Measurements from ENCODE around the gene TYW3.

TYW3 gene

GRCh38 chr1:74771913-74772515 is 39.1 kb downstream of the TYW3 start:
- Histone ChIP-seq H3K9me3 (ENCODE audit: control insufficient read depth, low read length) (no peaks in the 10 kb centered on the region), H3K27me3 (ENCODE audit: control insufficient read depth, insufficient read depth, low read length) (no peaks in the 10 kb centered on the region), H3K36me3 (ENCODE audit: control insufficient read depth, insufficient read depth, low read length) (no peaks in the 10 kb centered on the region), H3K9ac (ENCODE audit: low read length) (no peak overlapping the region), H3K4me1 (ENCODE audit: control insufficient read depth, insufficient read depth, low read length) (no peaks in the 10 kb centered on the region), H3K4me3 (ENCODE audit: low read length) (no peak overlapping the region)

- H3K9me3 ChIP-seq (ENCODE audit: control insufficient read depth, low read length): no peaks in the 10 kb centered on the region
- H3K36me3 ChIP-seq (ENCODE audit: control insufficient read depth, insufficient read depth, low read length): no peaks in the 10 kb centered on the region
- H3K9ac ChIP-seq (ENCODE audit: low read length): no peak overlapping the region
- H3K27me3 ChIP-seq (ENCODE audit: control insufficient read depth, insufficient read depth, low read length): no peaks in the 10 kb centered on the region
- no peaks in the 10 kb centered on the region for H3K4me1 ChIP-seq (ENCODE audit: control insufficient read depth, insufficient read depth, low read length)
- H3K4me3 ChIP-seq (ENCODE audit: low read length): no peak overlapping the region
Observed at GRCh38 chr1:74772945-74773344, 40.0 kb downstream of the TYW3 start.

GRCh38 chr1:74773582-74773981 is 40.6 kb downstream of the TYW3 start:
- Histone ChIP-seq H3K9ac (ENCODE audit: low read length) (no peak overlapping the region), H3K36me3 (ENCODE audit: control insufficient read depth, insufficient read depth, low read length) (no peaks in the 10 kb centered on the region), H3K4me3 (ENCODE audit: low read length) (no peak overlapping the region), H3K9me3 (ENCODE audit: control insufficient read depth, low read length) (no peaks in the 10 kb centered on the region), H3K27me3 (ENCODE audit: control insufficient read depth, insufficient read depth, low read length) (no peaks in the 10 kb centered on the region), H3K4me1 (ENCODE audit: control insufficient read depth, insufficient read depth, low read length) (no peaks in the 10 kb centered on the region)

- no peaks in the 10 kb centered on the region for H3K9me3 ChIP-seq (ENCODE audit: control insufficient read depth, low read length)
- H3K4me1 ChIP-seq (ENCODE audit: control insufficient read depth, insufficient read depth, low read length): no peaks in the 10 kb centered on the region
- no peak overlapping the region for H3K9ac ChIP-seq (ENCODE audit: low read length)
- H3K4me3 ChIP-seq (ENCODE audit: low read length): no peak overlapping the region
- H3K27me3 ChIP-seq (ENCODE audit: control insufficient read depth, insufficient read depth, low read length): no peaks in the 10 kb centered on the region
- no peaks in the 10 kb centered on the region for H3K36me3 ChIP-seq (ENCODE audit: control insufficient read depth, insufficient read depth, low read length)
Observed at GRCh38 chr1:74775735-74776134, 42.8 kb downstream of the TYW3 start.

GRCh38 chr1:74777525-74777924 is 44.6 kb downstream of the TYW3 start:
- no peaks in the 10 kb centered on the region for H3K36me3 ChIP-seq (ENCODE audit: control insufficient read depth, insufficient read depth, low read length)
- H3K4me3 ChIP-seq (ENCODE audit: low read length): no peak overlapping the region
- H3K9me3 ChIP-seq (ENCODE audit: control insufficient read depth, low read length): no peaks in the 10 kb centered on the region
- H3K9ac ChIP-seq (ENCODE audit: low read length): no peak overlapping the region
- H3K27me3 ChIP-seq (ENCODE audit: control insufficient read depth, insufficient read depth, low read length): no peaks in the 10 kb centered on the region
- H3K4me1 ChIP-seq (ENCODE audit: control insufficient read depth, insufficient read depth, low read length): no peaks in the 10 kb centered on the region

- no peaks in the 10 kb centered on the region for H3K36me3 ChIP-seq (ENCODE audit: control insufficient read depth, insufficient read depth, low read length)
- H3K9ac ChIP-seq (ENCODE audit: low read length): no peak overlapping the region
- H3K4me3 ChIP-seq (ENCODE audit: low read length): no peak overlapping the region
- no peaks in the 10 kb centered on the region for H3K9me3 ChIP-seq (ENCODE audit: control insufficient read depth, low read length)
- H3K27me3 ChIP-seq (ENCODE audit: control insufficient read depth, insufficient read depth, low read length): no peaks in the 10 kb centered on the region
- H3K4me1 ChIP-seq (ENCODE audit: control insufficient read depth, insufficient read depth, low read length): no peaks in the 10 kb centered on the region
Observed at GRCh38 chr1:74779750-74780149, 46.8 kb downstream of the TYW3 start.

- Histone ChIP-seq H3K9ac (ENCODE audit: low read length) (no peak overlapping the region), H3K9me3 (ENCODE audit: control insufficient read depth, low read length) (no peaks in the 10 kb centered on the region), H3K4me3 (ENCODE audit: low read length) (no peak overlapping the region), H3K36me3 (ENCODE audit: control insufficient read depth, insufficient read depth, low read length) (no peaks in the 10 kb centered on the region), H3K4me1 (ENCODE audit: control insufficient read depth, insufficient read depth, low read length) (no peaks in the 10 kb centered on the region), H3K27me3 (ENCODE audit: control insufficient read depth, insufficient read depth, low read length) (no peaks in the 10 kb centered on the region)
Observed at GRCh38 chr1:74780594-74780993, 47.6 kb downstream of the TYW3 start.

- Histone ChIP-seq H3K9ac (ENCODE audit: low read length) (no peak overlapping the region), H3K4me1 (ENCODE audit: control insufficient read depth, insufficient read depth, low read length) (no peaks in the 10 kb centered on the region), H3K36me3 (ENCODE audit: control insufficient read depth, insufficient read depth, low read length) (no peaks in the 10 kb centered on the region), H3K27me3 (ENCODE audit: control insufficient read depth, insufficient read depth, low read length) (no peaks in the 10 kb centered on the region), H3K9me3 (ENCODE audit: control insufficient read depth, low read length) (no peaks in the 10 kb centered on the region), H3K4me3 (ENCODE audit: low read length) (no peak overlapping the region)
Observed at GRCh38 chr1:74785944-74786343, 53.0 kb downstream of the TYW3 start.

- no peaks in the 10 kb centered on the region for H3K27me3 ChIP-seq (ENCODE audit: control insufficient read depth, insufficient read depth, low read length)
- no peaks in the 10 kb centered on the region for H3K36me3 ChIP-seq (ENCODE audit: control insufficient read depth, insufficient read depth, low read length)
- no peak overlapping the region for H3K9ac ChIP-seq (ENCODE audit: low read length)
- no peak overlapping the region for H3K4me3 ChIP-seq (ENCODE audit: low read length)
- H3K9me3 ChIP-seq (ENCODE audit: control insufficient read depth, low read length): no peaks in the 10 kb centered on the region
- H3K4me1 ChIP-seq (ENCODE audit: control insufficient read depth, insufficient read depth, low read length): no peaks in the 10 kb centered on the region
Observed at GRCh38 chr1:74790453-74790852, 57.5 kb downstream of the TYW3 start.

GRCh38 chr1:74791491-74791890 is 58.5 kb downstream of the TYW3 start:
- H3K36me3 ChIP-seq (ENCODE audit: control insufficient read depth, insufficient read depth, low read length): no peaks in the 10 kb centered on the region

GRCh38 chr1:74799119-74799657 is 66.2 kb downstream of the TYW3 start:
- H3K4me1 ChIP-seq (ENCODE audit: control insufficient read depth, insufficient read depth, low read length): no peaks in the 10 kb centered on the region
- H3K9ac ChIP-seq (ENCODE audit: low read length): no peak overlapping the region
- no peaks in the 10 kb centered on the region for H3K27me3 ChIP-seq (ENCODE audit: control insufficient read depth, insufficient read depth, low read length)
- H3K4me3 ChIP-seq (ENCODE audit: low read length): no peak overlapping the region
- no peaks in the 10 kb centered on the region for H3K36me3 ChIP-seq (ENCODE audit: control insufficient read depth, insufficient read depth, low read length)
- H3K9me3 ChIP-seq (ENCODE audit: control insufficient read depth, low read length): no peaks in the 10 kb centered on the region

More at GRCh38 chr1:74791491-74791890, 58.5 kb downstream of the TYW3 start:
- Histone ChIP-seq H3K9ac (ENCODE audit: low read length) (no peak overlapping the region), H3K4me1 (ENCODE audit: control insufficient read depth, insufficient read depth, low read length) (no peaks in the 10 kb centered on the region), H3K27me3 (ENCODE audit: control insufficient read depth, insufficient read depth, low read length) (no peaks in the 10 kb centered on the region), H3K9me3 (ENCODE audit: control insufficient read depth, low read length) (no peaks in the 10 kb centered on the region), H3K4me3 (ENCODE audit: low read length) (no peak overlapping the region)

GRCh38 chr1:74811436-74812179 is 78.7 kb downstream of the TYW3 start:
- no peak overlapping the region for H3K9ac ChIP-seq (ENCODE audit: low read length)
- no peaks in the 10 kb centered on the region for H3K9me3 ChIP-seq (ENCODE audit: control insufficient read depth, low read length)
- H3K4me1 ChIP-seq (ENCODE audit: control insufficient read depth, insufficient read depth, low read length): no peaks in the 10 kb centered on the region
- H3K36me3 ChIP-seq (ENCODE audit: control insufficient read depth, insufficient read depth, low read length): no peaks in the 10 kb centered on the region
- H3K4me3 ChIP-seq (ENCODE audit: low read length): no peak overlapping the region
- H3K27me3 ChIP-seq (ENCODE audit: control insufficient read depth, insufficient read depth, low read length): no peaks in the 10 kb centered on the region
